GM12878 (cell line): ENCODE results near the gene CCDC127. TPM values are rescaled to one million over a fixed set of nuclear protein-coding genes. Genes with fewer than 3 reads are reported as not detected.

ENCODE experiments used
- ATAC-seq: fragments of 200-7000 bp; cut with Tn5 transposase; 3 replicates; pipeline ENCODE4 v1.9.1; 2020; ENCODE audit warnings: mild to moderate bottlenecking, moderate library complexity
- BruUV-seq: library from RNA; stranded (reverse); fragments of 400-500 nt; replicated peaks from 2 replicates; lab custom pipeline; 2021; lab: Mats Ljungman, UMichigan
- CTCF ChIA-PET: fragments of 300-600 bp; sonication (Branson Sonifier 250); formaldehyde crosslinking; extraction: SDS; loops from one replicate; lab custom pipeline; 2021; ENCODE audit warnings: inconsistent platforms; lab: Yijun Ruan, JAX
- POLR2A ChIA-PET: fragments of 350-600 bp; formaldehyde crosslinking; extraction: SDS; loops from one replicate; lab custom pipeline; 2021; ENCODE audit warnings: inconsistent platforms; lab: Charles Lee
- RAD21 ChIA-PET: fragments of 300-600 bp; sonication (Branson Sonifier 250); formaldehyde crosslinking; loops from one replicate; lab custom pipeline; 2023; ENCODE audit warnings: antibody characterized with exemption; ENCODE audit not compliant: unreplicated experiment; lab: Charles Lee
- SMC1A ChIA-PET: fragments of 300-600 bp; sonication (Branson Sonifier 250); formaldehyde crosslinking; loops from one replicate; lab custom pipeline; 2023; ENCODE audit not compliant: unreplicated experiment, uncharacterized antibody; lab: Charles Lee
- DNase-seq: peaks from one replicate; pipeline ENCODE4 v3.0.0-alpha.2; 2011; ENCODE audit warnings: low read depth, low spot score
- FAIRE-seq: peaks from 3 replicates; lab custom pipeline; 2011; peaks lifted over from hg19 to GRCh38; lab: Jason Lieb, UNC
- H2AFZ ChIP-seq: 2 replicates; pipeline ENCODE4 v1.6.0; 2011; ENCODE audit warnings: low read depth, low read length, control low read depth; ENCODE audit not compliant: control insufficient read depth
- H3K27ac ChIP-seq: 2 replicates; pipeline ENCODE4 v1.5.1; 2011; ENCODE audit warnings: control low read depth; ENCODE audit not compliant: control insufficient read depth, insufficient read depth
- H3K27me3 ChIP-seq, 2 experiments: replicated peaks in 1 of 2; 2 replicates each; pipeline versions ENCODE4 v1.6.0 to v1.6.1; 2011; ENCODE audit warnings: low read length in 1 of 2; ENCODE audit not compliant: control insufficient read depth in 2 of 2, insufficient read depth in 2 of 2
- H3K36me3 ChIP-seq, 2 experiments: 2 replicates each; pipeline ENCODE4 v1.5.1; 2011; ENCODE audit warnings: low read length in 1 of 2; ENCODE audit not compliant: control insufficient read depth in 2 of 2, insufficient read depth in 2 of 2
- H3K4me1 ChIP-seq: 2 replicates; pipeline ENCODE4 v1.6.1; 2011; ENCODE audit warnings: mild to moderate bottlenecking, low read length, moderate library complexity, mixed read lengths; ENCODE audit not compliant: control insufficient read depth, insufficient read depth
- H3K4me2 ChIP-seq: 2 replicates; pipeline ENCODE4 v1.6.0; 2011; ENCODE audit warnings: control low read depth; ENCODE audit not compliant: control insufficient read depth, insufficient read depth
- H3K4me3 ChIP-seq: fragments of 200-600 bp; sonication (generic); 2 replicates; pipeline ENCODE4 v1.5.1; 2016
- H3K79me2 ChIP-seq: 2 replicates; pipeline ENCODE4 v1.6.0; 2011; ENCODE audit warnings: low read length; ENCODE audit not compliant: control insufficient read depth, insufficient read depth
- H3K9ac ChIP-seq: 2 replicates; pipeline ENCODE4 v1.8.0; 2011; ENCODE audit warnings: low read length, control low read depth, mixed read lengths; ENCODE audit not compliant: control insufficient read depth, insufficient read depth
- H3K9me3 ChIP-seq: replicated peaks from 3 replicates; pipeline ENCODE4 v1.5.1; 2011; ENCODE audit warnings: mild to moderate bottlenecking, low read length; ENCODE audit not compliant: control insufficient read depth, insufficient read depth
- H4K20me1 ChIP-seq: 2 replicates; pipeline ENCODE4 v1.6.0; 2011; ENCODE audit not compliant: control insufficient read depth, insufficient read depth
- ESRRA ChIP-seq: IDR thresholded peaks from 2 replicates; pipeline ENCODE4 v1.6.1; 2012; ENCODE audit warnings: mild to moderate bottlenecking, low read length, improper control_type of control experiment
- NR2C1 ChIP-seq: fragments of 450-650 bp; IDR thresholded peaks from 2 replicates; pipeline ENCODE4 v1.6.1; 2017; ENCODE audit warnings: antibody characterized with exemption, mild to moderate bottlenecking, moderate library complexity
- PAX5 ChIP-seq: IDR thresholded peaks from 2 replicates; pipeline ENCODE4 v1.6.1; 2011; ENCODE audit warnings: low read depth, low read length, borderline replicate concordance
- POLR2A ChIP-seq: IDR thresholded peaks from 2 replicates; pipeline ENCODE4 v1.6.1; 2011; ENCODE audit warnings: low read depth, mild to moderate bottlenecking, low read length
- TBL1XR1 ChIP-seq: IDR thresholded peaks from 2 replicates; pipeline ENCODE4 v1.6.1; 2012; ENCODE audit warnings: low read depth, low read length, improper control_type of control experiment
- WGBS: methylation state at CpG from one replicate; pipeline ENCODE4 v1.1.6; 2016; ENCODE audit warnings: low lambda C conversion rate; ENCODE audit not compliant: insufficient replicate concordance, insufficient coverage; ENCODE audit errors: missing lambda C conversion rate; 5-methylcytosine and 5-hydroxymethylcytosine counted together
- in situ Hi-C: fragments of 300-500 bp; cut with MboI; formaldehyde crosslinking; loops from 9 replicates; pipeline ENCODE4 v1.14.3; 2018; ENCODE audit warnings: mixed read lengths
- intact Hi-C: fragments of 100-400 bp; cut with micrococcal nuclease; formaldehyde crosslinking; loops from one replicate; pipeline ENCODE4 v1.14.2; 2022; ENCODE audit not compliant: unreplicated experiment
- polyA plus RNA-seq, 11 experiments: library from polyadenylated mRNA; depleted of rRNA in 4 of 11; unstranded in 6 of 11; stranded (reverse) in 5 of 11; fragments of >200 nt; fragmentation: Nextera tagmentation in 4 of 11; fragmentation: Illumina TruSeq in 1 of 11; extraction: Ambion mirVana in 4 of 11; extraction: Trizol in 1 of 11; gene quantifications; 1 replicate in 1 of 11; 2 replicates in 10 of 11; pipeline versions ENCODE4 v1.2.1 to v1.2.3, GENCODE V29; 2011 to 2016; ENCODE audit warnings: inconsistent platforms in 2 of 11, missing spikeins in 2 of 11, low read depth in 1 of 11
- total RNA-seq, 4 experiments: library from RNA; depleted of rRNA in 3 of 4; stranded (reverse); fragments of >200 nt in 3 of 4; fragmentation: Illumina TruSeq in 1 of 4; extraction: Trizol in 1 of 4; gene quantifications; 2 replicates each; pipeline versions ENCODE4 v1.2.1 to v1.2.3, GENCODE V29; 2013 to 2021
- TF ChIP-seq, protein P1 (sequence below): fragments of 450-650 bp; formaldehyde crosslinking; IDR thresholded peaks from 2 replicates; pipeline ENCODE4 v1.4.0; 2022; ENCODE audit warnings: mild to moderate bottlenecking, moderate library complexity
- TF ChIP-seq, protein P2 (sequence below): fragments of 450-650 bp; IDR thresholded peaks from 2 replicates; pipeline ENCODE4 v1.6.1; 2017; ENCODE audit warnings: low read depth, mild to moderate bottlenecking, moderate library complexity
- TF ChIP-seq, protein P3 (sequence below): IDR thresholded peaks from 2 replicates; pipeline ENCODE4 v1.6.1; 2011; ENCODE audit warnings: mild to moderate bottlenecking, low read depth, low read length, moderate library complexity; ENCODE audit not compliant: insufficient replicate concordance

CCDC127 gene
- total and polyA plus RNA-seq, 10 of the 15 experiments (the other 5 are each of a cell fraction or from before 2014, with no cell fraction given): 1.9 to 6.9 (median 2.9) TPM

DNA sequence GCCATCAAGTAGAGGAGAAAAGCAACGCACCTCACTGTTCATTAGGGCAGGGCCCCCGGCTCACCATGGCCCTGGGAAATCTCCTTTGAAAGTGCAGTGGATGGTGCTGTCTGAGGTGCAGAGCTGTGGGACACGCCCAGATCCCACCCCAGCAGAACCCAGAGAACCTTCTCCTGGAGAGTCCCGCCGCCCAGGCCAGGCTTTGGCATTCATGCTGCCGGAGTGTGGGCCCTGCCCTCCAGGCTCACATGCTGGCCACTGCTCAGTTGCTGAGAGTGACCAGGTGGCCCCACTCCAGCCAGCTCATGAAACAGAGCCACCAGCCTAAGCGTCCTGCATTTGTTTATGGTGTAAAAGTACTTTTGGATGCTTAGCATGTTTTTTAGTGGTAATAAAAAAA, 50.4 kb downstream of the CCDC127 start:
- FAIRE-seq (no peak), DNase-seq (no peak)
- no peak overlapping the region for H3K9ac ChIP-seq

More for the DNA sequence above, 50.4 kb downstream of the CCDC127 start:
- no peak for ATAC-seq
- POLR2A ChIA-PET: no interaction called here
- no peaks in the 10 kb centered on the region for H3K36me3 ChIP-seq
- no TSS peak for BruUV-seq
- H3K4me1 ChIP-seq: no peaks in the 10 kb centered on the region
- in situ Hi-C loops: no loop called here
- CTCF ChIA-PET: no interaction called here
- H3K79me2 ChIP-seq: no peaks in the 10 kb centered on the region
- 51% methylated on average over 7 of the region's 7 CpGs for WGBS
- H2AFZ ChIP-seq: no peak overlapping the region
- H3K9me3 ChIP-seq: no peaks in the 10 kb centered on the region; the same call in 2 of the 3 replicates
- no peak overlapping the region for H3K4me3 ChIP-seq
- TF ChIP-seq NR2C1 (no peak), PAX5 (no peak), POLR2A (no peak), ESRRA (no peak), TBL1XR1 (no peak)
- TF ChIP-seq, protein P1, sequence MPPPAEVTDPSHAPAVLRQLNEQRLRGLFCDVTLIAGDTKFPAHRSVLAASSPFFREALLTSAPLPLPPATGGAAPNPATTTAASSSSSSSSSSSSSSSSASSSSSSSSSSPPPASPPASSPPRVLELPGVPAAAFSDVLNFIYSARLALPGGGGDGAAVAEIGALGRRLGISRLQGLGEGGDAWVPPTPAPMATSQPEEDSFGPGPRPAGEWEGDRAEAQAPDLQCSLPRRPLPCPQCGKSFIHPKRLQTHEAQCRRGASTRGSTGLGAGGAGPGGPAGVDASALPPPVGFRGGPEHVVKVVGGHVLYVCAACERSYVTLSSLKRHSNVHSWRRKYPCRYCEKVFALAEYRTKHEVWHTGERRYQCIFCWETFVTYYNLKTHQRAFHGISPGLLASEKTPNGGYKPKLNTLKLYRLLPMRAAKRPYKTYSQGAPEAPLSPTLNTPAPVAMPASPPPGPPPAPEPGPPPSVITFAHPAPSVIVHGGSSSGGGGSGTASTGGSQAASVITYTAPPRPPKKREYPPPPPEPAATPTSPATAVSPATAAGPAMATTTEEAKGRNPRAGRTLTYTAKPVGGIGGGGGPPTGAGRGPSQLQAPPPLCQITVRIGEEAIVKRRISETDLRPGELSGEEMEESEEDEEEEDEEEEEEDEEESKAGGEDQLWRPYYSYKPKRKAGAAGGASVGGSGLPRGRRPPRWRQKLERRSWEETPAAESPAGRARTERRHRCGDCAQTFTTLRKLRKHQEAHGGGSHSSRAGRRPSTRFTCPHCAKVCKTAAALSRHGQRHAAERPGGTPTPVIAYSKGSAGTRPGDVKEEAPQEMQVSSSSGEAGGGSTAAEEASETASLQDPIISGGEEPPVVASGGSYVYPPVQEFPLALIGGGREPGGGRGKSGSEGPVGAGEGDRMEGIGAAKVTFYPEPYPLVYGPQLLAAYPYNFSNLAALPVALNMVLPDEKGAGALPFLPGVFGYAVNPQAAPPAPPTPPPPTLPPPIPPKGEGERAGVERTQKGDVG: no peak
- TF ChIP-seq, protein P2, sequence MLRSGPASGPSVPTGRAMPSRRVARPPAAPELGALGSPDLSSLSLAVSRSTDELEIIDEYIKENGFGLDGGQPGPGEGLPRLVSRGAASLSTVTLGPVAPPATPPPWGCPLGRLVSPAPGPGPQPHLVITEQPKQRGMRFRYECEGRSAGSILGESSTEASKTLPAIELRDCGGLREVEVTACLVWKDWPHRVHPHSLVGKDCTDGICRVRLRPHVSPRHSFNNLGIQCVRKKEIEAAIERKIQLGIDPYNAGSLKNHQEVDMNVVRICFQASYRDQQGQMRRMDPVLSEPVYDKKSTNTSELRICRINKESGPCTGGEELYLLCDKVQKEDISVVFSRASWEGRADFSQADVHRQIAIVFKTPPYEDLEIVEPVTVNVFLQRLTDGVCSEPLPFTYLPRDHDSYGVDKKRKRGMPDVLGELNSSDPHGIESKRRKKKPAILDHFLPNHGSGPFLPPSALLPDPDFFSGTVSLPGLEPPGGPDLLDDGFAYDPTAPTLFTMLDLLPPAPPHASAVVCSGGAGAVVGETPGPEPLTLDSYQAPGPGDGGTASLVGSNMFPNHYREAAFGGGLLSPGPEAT: no peak
- TF ChIP-seq, protein P3, sequence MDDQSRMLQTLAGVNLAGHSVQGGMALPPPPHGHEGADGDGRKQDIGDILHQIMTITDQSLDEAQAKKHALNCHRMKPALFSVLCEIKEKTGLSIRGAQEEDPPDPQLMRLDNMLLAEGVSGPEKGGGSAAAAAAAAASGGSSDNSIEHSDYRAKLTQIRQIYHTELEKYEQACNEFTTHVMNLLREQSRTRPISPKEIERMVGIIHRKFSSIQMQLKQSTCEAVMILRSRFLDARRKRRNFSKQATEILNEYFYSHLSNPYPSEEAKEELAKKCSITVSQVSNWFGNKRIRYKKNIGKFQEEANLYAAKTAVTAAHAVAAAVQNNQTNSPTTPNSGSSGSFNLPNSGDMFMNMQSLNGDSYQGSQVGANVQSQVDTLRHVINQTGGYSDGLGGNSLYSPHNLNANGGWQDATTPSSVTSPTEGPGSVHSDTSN: no peak
- H4K20me1 ChIP-seq: no peaks in the 10 kb centered on the region
- intact Hi-C loops: no loop called here
- SMC1A ChIA-PET: no interaction called here
- H3K27me3 ChIP-seq: no peaks in the 10 kb centered on the region; a peak in 1 of 4 replicates
- H3K4me2 ChIP-seq: no peak overlapping the region
- RAD21 ChIA-PET: no interaction called here
- H3K27ac ChIP-seq: no peak overlapping the region
